Suppressor macrophage treated with lipopolysaccharide for 4 hours (primary cell): ENCODE results near the gene JOSD2.
A peak's percentile ranks its signal among the peaks of the same experiment; 100 is the strongest.

ENCODE experiments used
- DNase-seq: peaks from one replicate; pipeline ENCODE4 v3.0.0-alpha.2; 2020

The JOSD2 gene

GRCh38 chr19:50511069-50511822 is at the start of gene JOSD2:
JOSD2 (minus strand) TSS chr19:50511191; CDS start chr19:50510431, 760 bp downstream.
- peak; percentile 99 for DNase-seq

GRCh38 chr19:50559636-50560035 is 48.6 kb upstream of the JOSD2 start:
- DNase-seq, result no peak

GRCh38 chr19:50558449-50558848 is 47.5 kb upstream of the JOSD2 start:
- no peak for DNase-seq

GRCh38 chr19:50558039-50558438 is 47.0 kb upstream of the JOSD2 start:
- DNase-seq, result no peak

- DNase-seq, result no peak
Measured at GRCh38 chr19:50557009-50557613, 46.1 kb upstream of the JOSD2 start.

- peak; percentile 77 for DNase-seq
Measured at GRCh38 chr19:50556282-50557008, 45.5 kb upstream of the JOSD2 start.

GRCh38 chr19:50555450-50556281 is 44.7 kb upstream of the JOSD2 start:
- DNase-seq, result no peak

- no peak for DNase-seq
Measured at GRCh38 chr19:50555033-50555432, 44.0 kb upstream of the JOSD2 start.

GRCh38 chr19:50554212-50554611 is 43.2 kb upstream of the JOSD2 start:
- no peak for DNase-seq

- DNase-seq, result no peak
Measured at GRCh38 chr19:50553134-50553703, 42.2 kb upstream of the JOSD2 start.

GRCh38 chr19:50552540-50552939 is 41.5 kb upstream of the JOSD2 start:
- DNase-seq, result no peak

GRCh38 chr19:50551715-50552187 is 40.8 kb upstream of the JOSD2 start:
- no peak for DNase-seq

- DNase-seq, result no peak
Measured at GRCh38 chr19:50551034-50551714, 40.2 kb upstream of the JOSD2 start.

- DNase-seq, result no peak
Measured at GRCh38 chr19:50550594-50550966, 39.6 kb upstream of the JOSD2 start.

GRCh38 chr19:50549927-50550593 is 39.1 kb upstream of the JOSD2 start:
- no peak for DNase-seq

GRCh38 chr19:50549059-50549926 is 38.3 kb upstream of the JOSD2 start:
- DNase-seq, result no peak

GRCh38 chr19:50548191-50549058 is 37.4 kb upstream of the JOSD2 start:
- DNase-seq, result no peak

GRCh38 chr19:50547385-50548190 is 36.6 kb upstream of the JOSD2 start:
- DNase-seq, result no peak
